ENCODE measurements around the gene TP53BP1.

The TP53BP1 gene

GRCh38 chr15:43527016-43527801 lies 34.3 kb upstream of the TP53BP1 start:
- DNase-seq (ENCODE audit: insufficient read length) (no peak), FAIRE-seq (no peak)
- TF ChIP-seq POLR2AphosphoS5 (IDR thresholded peaks at IDR 0.05; ENCODE audit: low read depth, low read length), result no peak
- no peak for TF ChIP-seq POLR2A (IDR thresholded peaks at IDR 0.05; ENCODE audit: low read depth, low read length)
- no peak for TF ChIP-seq TAF1 (IDR thresholded peaks at IDR 0.05; ENCODE audit: borderline replicate concordance, low read depth, low read length)

GRCh38 chr15:43526261-43526930 lies 33.4 kb upstream of the TP53BP1 start:
- no peak for TF ChIP-seq TAF1 (IDR thresholded peaks at IDR 0.05; ENCODE audit: borderline replicate concordance, low read depth, low read length)

GRCh38 chr15:43525131-43525530 lies 32.2 kb upstream of the TP53BP1 start:
- DNase-seq (ENCODE audit: insufficient read length) (no peak), FAIRE-seq (no peak)
- TF ChIP-seq POLR2AphosphoS5 (IDR thresholded peaks at IDR 0.05; ENCODE audit: low read depth, low read length), result no peak
- no peak for TF ChIP-seq POLR2A (IDR thresholded peaks at IDR 0.05; ENCODE audit: low read depth, low read length)
- TF ChIP-seq TAF1 (IDR thresholded peaks at IDR 0.05; ENCODE audit: borderline replicate concordance, low read depth, low read length), result no peak

More at GRCh38 chr15:43526261-43526930, 33.4 kb upstream of the TP53BP1 start:
- no peak for FAIRE-seq
- no peak for DNase-seq (ENCODE audit: insufficient read length)

GRCh38 chr15:43524254-43524845 lies 31.4 kb upstream of the TP53BP1 start:
- DNase-seq (ENCODE audit: insufficient read length) (no peak), FAIRE-seq (no peak)
- TF ChIP-seq POLR2A (IDR thresholded peaks at IDR 0.05; ENCODE audit: low read depth, low read length), result no peak
- TF ChIP-seq TAF1 (IDR thresholded peaks at IDR 0.05; ENCODE audit: borderline replicate concordance, low read depth, low read length), result no peak
- TF ChIP-seq POLR2AphosphoS5 (IDR thresholded peaks at IDR 0.05; ENCODE audit: low read depth, low read length), result no peak

GRCh38 chr15:43523646-43524045 lies 30.7 kb upstream of the TP53BP1 start:
- DNase-seq (ENCODE audit: insufficient read length), result no peak
- no peak for TF ChIP-seq POLR2A (IDR thresholded peaks at IDR 0.05; ENCODE audit: low read depth, low read length)
- no peak for FAIRE-seq

- no peak for FAIRE-seq
- no peak for DNase-seq (ENCODE audit: insufficient read length)
- TF ChIP-seq POLR2AphosphoS5 (IDR thresholded peaks at IDR 0.05; ENCODE audit: low read depth, low read length), result no peak
- TF ChIP-seq POLR2A (IDR thresholded peaks at IDR 0.05; ENCODE audit: low read depth, low read length), result no peak
- no peak for TF ChIP-seq TAF1 (IDR thresholded peaks at IDR 0.05; ENCODE audit: borderline replicate concordance, low read depth, low read length)
Observed at GRCh38 chr15:43522247-43522646, 29.3 kb upstream of the TP53BP1 start.

- FAIRE-seq, result no peak
- no peak for TF ChIP-seq TAF1 (IDR thresholded peaks at IDR 0.05; ENCODE audit: borderline replicate concordance, low read depth, low read length)
- TF ChIP-seq POLR2AphosphoS5 (IDR thresholded peaks at IDR 0.05; ENCODE audit: low read depth, low read length), result no peak
- TF ChIP-seq POLR2A (IDR thresholded peaks at IDR 0.05; ENCODE audit: low read depth, low read length), result no peak
Observed at GRCh38 chr15:43521419-43521818, 28.5 kb upstream of the TP53BP1 start.

GRCh38 chr15:43520138-43520537 lies 27.2 kb upstream of the TP53BP1 start:
- no peak for FAIRE-seq
- TF ChIP-seq POLR2A (IDR thresholded peaks at IDR 0.05; ENCODE audit: low read depth, low read length) (no peak), TAF1 (IDR thresholded peaks at IDR 0.05; ENCODE audit: borderline replicate concordance, low read depth, low read length) (no peak), POLR2AphosphoS5 (IDR thresholded peaks at IDR 0.05; ENCODE audit: low read depth, low read length) (no peak)
- no peak for DNase-seq (ENCODE audit: insufficient read length)

More at GRCh38 chr15:43521419-43521818, 28.5 kb upstream of the TP53BP1 start:
- DNase-seq (ENCODE audit: insufficient read length), result no peak

GRCh38 chr15:43519196-43519595 lies 26.2 kb upstream of the TP53BP1 start:
- TF ChIP-seq TAF1 (IDR thresholded peaks at IDR 0.05; ENCODE audit: borderline replicate concordance, low read depth, low read length) (no peak), POLR2A (IDR thresholded peaks at IDR 0.05; ENCODE audit: low read depth, low read length) (no peak), POLR2AphosphoS5 (IDR thresholded peaks at IDR 0.05; ENCODE audit: low read depth, low read length) (no peak)
- FAIRE-seq (no peak), DNase-seq (ENCODE audit: insufficient read length) (no peak)

GRCh38 chr15:43518197-43518761 lies 25.3 kb upstream of the TP53BP1 start:
- FAIRE-seq, result no peak
- TF ChIP-seq POLR2A (IDR thresholded peaks at IDR 0.05; ENCODE audit: low read depth, low read length) (no peak), TAF1 (IDR thresholded peaks at IDR 0.05; ENCODE audit: borderline replicate concordance, low read depth, low read length) (no peak), POLR2AphosphoS5 (IDR thresholded peaks at IDR 0.05; ENCODE audit: low read depth, low read length) (no peak)
- DNase-seq (ENCODE audit: insufficient read length), result no peak

- no peak for FAIRE-seq
- no peak for DNase-seq (ENCODE audit: insufficient read length)
Observed at GRCh38 chr15:43517354-43518196, 24.6 kb upstream of the TP53BP1 start, which contains the start of gene MAP1A. Gene MAP1A, plus strand, starts transcription at chr15:43517608. Its CDS starts 3,866 bp downstream, at chr15:43521474.

More at GRCh38 chr15:43517354-43518196, 24.6 kb upstream of the TP53BP1 start, which contains the start of gene MAP1A:
- TF ChIP-seq POLR2AphosphoS5 (IDR thresholded peaks at IDR 0.05; ENCODE audit: low read depth, low read length) (no peak), TAF1 (IDR thresholded peaks at IDR 0.05; ENCODE audit: borderline replicate concordance, low read depth, low read length) (no peak), POLR2A (IDR thresholded peaks at IDR 0.05; ENCODE audit: low read depth, low read length) (no peak)
